Measurements from ENCODE around the gene LRPAP1.
"Not testable (repeated sequence)": the region's sequence is repeated elsewhere in the genome, so short reads cannot be mapped to it uniquely, and the experiment has no call there.

Gene LRPAP1

GRCh38 chr4:3550041-3550440, 17.8 kb upstream of the LRPAP1 start:
- not testable (repeated sequence) for H3K27ac ChIP-seq (ENCODE audit: low read depth in 2 of 2, low read length in 2 of 2); H3K9ac ChIP-seq (ENCODE audit: low read depth in 1 of 2, low read length in 2 of 2); H3K27me3 ChIP-seq (ENCODE audit: control insufficient read depth in 2 of 2, insufficient read depth in 2 of 2, low read length in 2 of 2); H3K36me3 ChIP-seq (ENCODE audit: control insufficient read depth in 2 of 2, insufficient read depth in 2 of 2, low read length in 2 of 2); H3K9me3 ChIP-seq (ENCODE audit: control insufficient read depth in 2 of 2, low read length in 2 of 2); H3K4me1 ChIP-seq (ENCODE audit: control insufficient read depth in 2 of 2, insufficient read depth in 2 of 2, low read length in 2 of 2); H3K4me3 ChIP-seq (ENCODE audit: low read length in 2 of 2)

- H3K27me3 ChIP-seq (ENCODE audit: control insufficient read depth in 2 of 2, insufficient read depth in 2 of 2, low read length in 2 of 2); H3K4me1 ChIP-seq (ENCODE audit: control insufficient read depth in 2 of 2, insufficient read depth in 2 of 2, low read length in 2 of 2); H3K4me3 ChIP-seq (ENCODE audit: low read length in 2 of 2); H3K36me3 ChIP-seq (ENCODE audit: control insufficient read depth in 2 of 2, insufficient read depth in 2 of 2, low read length in 2 of 2); H3K27ac ChIP-seq (ENCODE audit: low read depth in 2 of 2, low read length in 2 of 2); H3K9ac ChIP-seq (ENCODE audit: low read depth in 1 of 2, low read length in 2 of 2); H3K9me3 ChIP-seq (ENCODE audit: control insufficient read depth in 2 of 2, low read length in 2 of 2): not testable (repeated sequence)
Observed at GRCh38 chr4:3549694-3550001, 17.4 kb upstream of the LRPAP1 start.

- not testable (repeated sequence) for H3K4me3 ChIP-seq (ENCODE audit: low read length in 2 of 2); H3K27ac ChIP-seq (ENCODE audit: low read depth in 2 of 2, low read length in 2 of 2); H3K27me3 ChIP-seq (ENCODE audit: control insufficient read depth in 2 of 2, insufficient read depth in 2 of 2, low read length in 2 of 2); H3K9me3 ChIP-seq (ENCODE audit: control insufficient read depth in 2 of 2, low read length in 2 of 2); H3K9ac ChIP-seq (ENCODE audit: low read depth in 1 of 2, low read length in 2 of 2); H3K4me1 ChIP-seq (ENCODE audit: control insufficient read depth in 2 of 2, insufficient read depth in 2 of 2, low read length in 2 of 2); H3K36me3 ChIP-seq (ENCODE audit: control insufficient read depth in 2 of 2, insufficient read depth in 2 of 2, low read length in 2 of 2)
Observed at GRCh38 chr4:3548991-3549693, 16.9 kb upstream of the LRPAP1 start.

- H3K36me3 ChIP-seq (ENCODE audit: control insufficient read depth in 2 of 2, insufficient read depth in 2 of 2, low read length in 2 of 2); H3K27ac ChIP-seq (ENCODE audit: low read depth in 2 of 2, low read length in 2 of 2); H3K4me3 ChIP-seq (ENCODE audit: low read length in 2 of 2); H3K4me1 ChIP-seq (ENCODE audit: control insufficient read depth in 2 of 2, insufficient read depth in 2 of 2, low read length in 2 of 2); H3K27me3 ChIP-seq (ENCODE audit: control insufficient read depth in 2 of 2, insufficient read depth in 2 of 2, low read length in 2 of 2); H3K9me3 ChIP-seq (ENCODE audit: control insufficient read depth in 2 of 2, low read length in 2 of 2); H3K9ac ChIP-seq (ENCODE audit: low read depth in 1 of 2, low read length in 2 of 2): not testable (repeated sequence)
Observed at GRCh38 chr4:3546721-3547120, 14.5 kb upstream of the LRPAP1 start.

- not testable (repeated sequence) for H3K9me3 ChIP-seq (ENCODE audit: control insufficient read depth in 2 of 2, low read length in 2 of 2); H3K4me1 ChIP-seq (ENCODE audit: control insufficient read depth in 2 of 2, insufficient read depth in 2 of 2, low read length in 2 of 2); H3K27me3 ChIP-seq (ENCODE audit: control insufficient read depth in 2 of 2, insufficient read depth in 2 of 2, low read length in 2 of 2); H3K4me3 ChIP-seq (ENCODE audit: low read length in 2 of 2); H3K9ac ChIP-seq (ENCODE audit: low read depth in 1 of 2, low read length in 2 of 2); H3K27ac ChIP-seq (ENCODE audit: low read depth in 2 of 2, low read length in 2 of 2); H3K36me3 ChIP-seq (ENCODE audit: control insufficient read depth in 2 of 2, insufficient read depth in 2 of 2, low read length in 2 of 2)
Observed at GRCh38 chr4:3545351-3545750, 13.1 kb upstream of the LRPAP1 start.

GRCh38 chr4:3544259-3545025, 12.2 kb upstream of the LRPAP1 start:
- H3K9me3 ChIP-seq (ENCODE audit: control insufficient read depth in 2 of 2, low read length in 2 of 2); H3K36me3 ChIP-seq (ENCODE audit: control insufficient read depth in 2 of 2, insufficient read depth in 2 of 2, low read length in 2 of 2); H3K4me3 ChIP-seq (ENCODE audit: low read length in 2 of 2); H3K9ac ChIP-seq (ENCODE audit: low read depth in 1 of 2, low read length in 2 of 2); H3K4me1 ChIP-seq (ENCODE audit: control insufficient read depth in 2 of 2, insufficient read depth in 2 of 2, low read length in 2 of 2); H3K27me3 ChIP-seq (ENCODE audit: control insufficient read depth in 2 of 2, insufficient read depth in 2 of 2, low read length in 2 of 2); H3K27ac ChIP-seq (ENCODE audit: low read depth in 2 of 2, low read length in 2 of 2): not testable (repeated sequence)

- H3K27ac ChIP-seq (ENCODE audit: low read depth in 2 of 2, low read length in 2 of 2); H3K27me3 ChIP-seq (ENCODE audit: control insufficient read depth in 2 of 2, insufficient read depth in 2 of 2, low read length in 2 of 2); H3K9me3 ChIP-seq (ENCODE audit: control insufficient read depth in 2 of 2, low read length in 2 of 2); H3K4me1 ChIP-seq (ENCODE audit: control insufficient read depth in 2 of 2, insufficient read depth in 2 of 2, low read length in 2 of 2); H3K9ac ChIP-seq (ENCODE audit: low read depth in 1 of 2, low read length in 2 of 2); H3K4me3 ChIP-seq (ENCODE audit: low read length in 2 of 2); H3K36me3 ChIP-seq (ENCODE audit: control insufficient read depth in 2 of 2, insufficient read depth in 2 of 2, low read length in 2 of 2): not testable (repeated sequence)
Observed at GRCh38 chr4:3543415-3543814, 11.2 kb upstream of the LRPAP1 start.

GRCh38 chr4:3538906-3539305, 6.7 kb upstream of the LRPAP1 start:
- H3K4me1 ChIP-seq (ENCODE audit: control insufficient read depth in 2 of 2, insufficient read depth in 2 of 2, low read length in 2 of 2); H3K9me3 ChIP-seq (ENCODE audit: control insufficient read depth in 2 of 2, low read length in 2 of 2); H3K4me3 ChIP-seq (ENCODE audit: low read length in 2 of 2); H3K27ac ChIP-seq (ENCODE audit: low read depth in 2 of 2, low read length in 2 of 2); H3K27me3 ChIP-seq (ENCODE audit: control insufficient read depth in 2 of 2, insufficient read depth in 2 of 2, low read length in 2 of 2); H3K9ac ChIP-seq (ENCODE audit: low read depth in 1 of 2, low read length in 2 of 2); H3K36me3 ChIP-seq (ENCODE audit: control insufficient read depth in 2 of 2, insufficient read depth in 2 of 2, low read length in 2 of 2): not testable (repeated sequence)

GRCh38 chr4:3535812-3536211, 3.6 kb upstream of the LRPAP1 start:
- H3K36me3 ChIP-seq (ENCODE audit: control insufficient read depth in 2 of 2, insufficient read depth in 2 of 2, low read length in 2 of 2); H3K9me3 ChIP-seq (ENCODE audit: control insufficient read depth in 2 of 2, low read length in 2 of 2); H3K27ac ChIP-seq (ENCODE audit: low read depth in 2 of 2, low read length in 2 of 2); H3K9ac ChIP-seq (ENCODE audit: low read depth in 1 of 2, low read length in 2 of 2); H3K4me3 ChIP-seq (ENCODE audit: low read length in 2 of 2); H3K27me3 ChIP-seq (ENCODE audit: control insufficient read depth in 2 of 2, insufficient read depth in 2 of 2, low read length in 2 of 2): not testable (repeated sequence)
- H3K4me1 ChIP-seq (ENCODE audit: control insufficient read depth in 2 of 2, insufficient read depth in 2 of 2, low read length in 2 of 2): peaks cover 10 to 14% of the 10 kb centered on the region in 2 donors

GRCh38 chr4:3533423-3533820, 1.2 kb upstream of the LRPAP1 start:
- H3K4me3 ChIP-seq (ENCODE audit: low read length in 2 of 2): no peak overlapping the region
- peaks cover 14 to 23% of the 10 kb centered on the region in 2 donors for H3K4me1 ChIP-seq (ENCODE audit: control insufficient read depth in 2 of 2, insufficient read depth in 2 of 2, low read length in 2 of 2)
- no peak overlapping the region for H3K9ac ChIP-seq (ENCODE audit: low read depth in 1 of 2, low read length in 2 of 2)
- no peaks in the 10 kb centered on the region for H3K9me3 ChIP-seq (ENCODE audit: control insufficient read depth in 2 of 2, low read length in 2 of 2)
- H3K27me3 ChIP-seq (ENCODE audit: control insufficient read depth in 2 of 2, insufficient read depth in 2 of 2, low read length in 2 of 2): no peaks in the 10 kb centered on the region
- peaks cover 5 to 10% of the 10 kb centered on the region in 2 donors for H3K36me3 ChIP-seq (ENCODE audit: control insufficient read depth in 2 of 2, insufficient read depth in 2 of 2, low read length in 2 of 2)
- no peak overlapping the region for H3K27ac ChIP-seq (ENCODE audit: low read depth in 2 of 2, low read length in 2 of 2)

Measured in mucosa of rectum (tissue), 2 donors.